Testis (tissue), 3 donors: ENCODE measurements around the gene CXCR1. TPM values are rescaled to one million over a fixed set of nuclear protein-coding genes. Genes with fewer than 3 reads are reported as not detected.

Experiments
- DNase-seq: peaks from one replicate; pipeline ENCODE4 v3.0.0-alpha.2; 2019
- H3K27ac ChIP-seq, 2 donors: fragments of 200-600 bp; sonication (generic); one replicate each; pipeline ENCODE4 v1.5.1; 2019
- H3K27me3 ChIP-seq: fragments of 200-600 bp; sonication (generic); one replicate; pipeline ENCODE4 v1.5.1; 2019
- H3K36me3 ChIP-seq: fragments of 200-600 bp; sonication (generic); one replicate; pipeline ENCODE4 v1.5.1; 2017; ENCODE audit warnings: low read depth; ENCODE audit errors: missing control alignments
- H3K4me1 ChIP-seq: fragments of 200-600 bp; sonication (generic); one replicate; pipeline ENCODE4 v1.5.1; 2019
- H3K4me3 ChIP-seq, 2 donors: fragments of 200-600 bp; sonication (generic); one replicate each; pipeline ENCODE4 v1.5.1; 2017 to 2019
- H3K9me3 ChIP-seq: fragments of 200-600 bp; sonication (generic); one replicate; pipeline ENCODE4 v1.5.1; 2017
- CTCF ChIP-seq, 3 experiments: fragments of 450-650 bp in 2 of 3; fragments of 200-600 bp in 1 of 3; sonication (generic) in 1 of 3; IDR thresholded peaks; one replicate each; pipeline ENCODE4 v1.5.1; 2016 to 2019; ENCODE audit warnings: antibody characterized with exemption in 3 of 3, mild to moderate bottlenecking in 2 of 3, moderate library complexity in 1 of 3
- POLR2A ChIP-seq: fragments of 450-650 bp; IDR thresholded peaks from one replicate; pipeline ENCODE4 v1.6.1; 2017; ENCODE audit warnings: antibody characterized with exemption, mild to moderate bottlenecking, moderate library complexity
- WGBS, 2 donors: methylation state at CpG; one replicate each; pipeline ENCODE4 v1.1.5; 2018; 5-methylcytosine and 5-hydroxymethylcytosine counted together
- intact Hi-C: fragments of 100-400 bp; cut with DNase I; formaldehyde crosslinking; loops from one replicate; pipeline ENCODE4 v1.15.1; 2023; ENCODE audit warnings: low total_unique reads
- polyA plus RNA-seq: library from polyadenylated mRNA; stranded (reverse); fragments of 350-450 nt; fragmentation: Illumina TruSeq; extraction: RNeasy Lipid Tissue Mini Kit (QIAGEN cat#74804); gene quantifications from one replicate; pipeline ENCODE4 v1.2.3, GENCODE V29; 2014; ENCODE audit warnings: low read depth, low replicate concordance; ENCODE audit not compliant: insufficient read depth
- total RNA-seq, 2 donors: library from RNA; depleted of rRNA; stranded (reverse); fragments of >200 nt; gene quantifications; one replicate each; pipeline ENCODE4 v1.2.3, GENCODE V29; 2016

Gene CXCR1
- total and polyA plus RNA-seq, 3 donors from 2014 or later, result 0.16 to 0.61 TPM; not detected in 1

- 87 to 89% methylated on average over 4 of the region's 4 CpGs for WGBS, 2 donors
- Histone ChIP-seq H3K9me3 (no peaks in the 10 kb centered on the region), H3K27ac (no peak overlapping the region), H3K36me3 (no peaks in the 10 kb centered on the region), H3K4me3 (no peak overlapping the region), H3K4me1 (no peaks in the 10 kb centered on the region), H3K27me3 (no peaks in the 10 kb centered on the region)
- DNase-seq, result no peak
- TF ChIP-seq POLR2A (no peak), CTCF (IDR thresholded peaks at IDR 0.05) (no peak)
- intact Hi-C loops, result no loop called here
Observed at GRCh38 chr2:218196974-218197373, 30.2 kb upstream of the CXCR1 start.

- no peak overlapping the region for H3K4me3 ChIP-seq
- no peak overlapping the region for H3K27ac ChIP-seq
- no peaks in the 10 kb centered on the region for H3K36me3 ChIP-seq
- no peaks in the 10 kb centered on the region for H3K4me1 ChIP-seq
- H3K9me3 ChIP-seq, result no peaks in the 10 kb centered on the region
- WGBS, 2 donors, result 86 to 90% methylated on average over 3 of the region's 3 CpGs
- intact Hi-C loops, result no loop called here
- no peak for DNase-seq
- no peaks in the 10 kb centered on the region for H3K27me3 ChIP-seq
- TF ChIP-seq CTCF (IDR thresholded peaks at IDR 0.05) (no peak), POLR2A (no peak)
Observed at GRCh38 chr2:218194880-218195279, 28.1 kb upstream of the CXCR1 start.

- no peaks in the 10 kb centered on the region for H3K27me3 ChIP-seq
- TF ChIP-seq CTCF (IDR thresholded peaks at IDR 0.05), result no peak
- no peak for TF ChIP-seq POLR2A
- H3K36me3 ChIP-seq, result no peaks in the 10 kb centered on the region
- intact Hi-C loops, result no loop called here
- H3K27ac ChIP-seq, result no peak overlapping the region
- DNase-seq, result no peak
- H3K9me3 ChIP-seq, result no peaks in the 10 kb centered on the region
- WGBS, 2 donors, result 79 to 90% methylated on average over 4 of the region's 4 CpGs
- H3K4me3 ChIP-seq, result no peak overlapping the region
- no peaks in the 10 kb centered on the region for H3K4me1 ChIP-seq
Observed at GRCh38 chr2:218193701-218194100, 26.9 kb upstream of the CXCR1 start.

GRCh38 chr2:218192902-218193430, 26.2 kb upstream of the CXCR1 start:
- no peaks in the 10 kb centered on the region for H3K4me1 ChIP-seq
- no peaks in the 10 kb centered on the region for H3K9me3 ChIP-seq
- WGBS, 2 donors, result 78 to 88% methylated on average over 3 of the region's 3 CpGs
- H3K27me3 ChIP-seq, result no peaks in the 10 kb centered on the region
- intact Hi-C loops, result no loop called here
- TF ChIP-seq POLR2A, result no peak
- no peak for TF ChIP-seq CTCF (IDR thresholded peaks at IDR 0.05)
- no peak for DNase-seq
- no peaks in the 10 kb centered on the region for H3K36me3 ChIP-seq
- H3K4me3 ChIP-seq, result no peak overlapping the region
- no peak overlapping the region for H3K27ac ChIP-seq

- Histone ChIP-seq H3K4me3 (no peak overlapping the region), H3K4me1 (no peaks in the 10 kb centered on the region), H3K27ac (no peak overlapping the region), H3K36me3 (no peaks in the 10 kb centered on the region), H3K27me3 (no peaks in the 10 kb centered on the region), H3K9me3 (no peaks in the 10 kb centered on the region)
- no peak for DNase-seq
- 83 to 96% methylated on average over 2 of the region's 2 CpGs for WGBS, 2 donors
- TF ChIP-seq CTCF (IDR thresholded peaks at IDR 0.05) (no peak), POLR2A (no peak)
- intact Hi-C loops, result no loop called here
Observed at GRCh38 chr2:218188528-218188927, 21.8 kb upstream of the CXCR1 start.
